Mononuclear cell (primary cell): Measurements from ENCODE around the gene CAP2. TPM values are rescaled to one million over a fixed set of nuclear protein-coding genes. Genes with fewer than 3 reads are reported as not detected.

Experiments used
- H3K27me3 ChIP-seq: 2 replicates; pipeline ENCODE4 v1.6.0; 2011; ENCODE audit warnings: low read length, control low read depth; ENCODE audit not compliant: insufficient read depth
- H3K4me1 ChIP-seq: 2 replicates; pipeline ENCODE4 v1.5.1; 2011; ENCODE audit warnings: mild to moderate bottlenecking, low read length, control low read depth; ENCODE audit not compliant: insufficient read depth
- H3K4me3 ChIP-seq: 2 replicates; pipeline ENCODE4 v1.5.1; 2011; ENCODE audit warnings: mild to moderate bottlenecking, low read length, moderate library complexity
- H3K9me3 ChIP-seq: 2 replicates; pipeline ENCODE4 v1.5.1; 2011; ENCODE audit warnings: low read depth, mild to moderate bottlenecking, control low read depth, low read length
- total RNA-seq: library from RNA; depleted of rRNA; stranded (reverse); fragments of >200 nt; gene quantifications from one replicate; pipeline ENCODE4 v1.2.3, GENCODE V29; 2012

Gene CAP2
- total RNA-seq, 1 donor = 0.10 TPM

- Histone ChIP-seq H3K4me1 (no peaks in the 10 kb centered on the region), H3K4me3 (no peak overlapping the region), H3K9me3 (no peaks in the 10 kb centered on the region), H3K27me3 (no peaks in the 10 kb centered on the region)
Measured at GRCh38 chr6:17485181-17485580, 91.8 kb downstream of the CAP2 start.

GRCh38 chr6:17485946-17486345 is 92.6 kb downstream of the CAP2 start:
- H3K4me1 ChIP-seq = no peaks in the 10 kb centered on the region
- H3K9me3 ChIP-seq = no peaks in the 10 kb centered on the region
- no peaks in the 10 kb centered on the region for H3K27me3 ChIP-seq
- H3K4me3 ChIP-seq = no peak overlapping the region

GRCh38 chr6:17486680-17487079 is 93.3 kb downstream of the CAP2 start:
- H3K9me3 ChIP-seq = no peaks in the 10 kb centered on the region
- no peaks in the 10 kb centered on the region for H3K4me1 ChIP-seq
- no peaks in the 10 kb centered on the region for H3K27me3 ChIP-seq
- H3K4me3 ChIP-seq = no peak overlapping the region

- Histone ChIP-seq H3K9me3 (no peaks in the 10 kb centered on the region), H3K4me1 (no peaks in the 10 kb centered on the region), H3K4me3 (no peak overlapping the region), H3K27me3 (peaks cover 4% of the 10 kb centered on the region)
Measured at GRCh38 chr6:17490724-17491123, 97.3 kb downstream of the CAP2 start.

DNA sequence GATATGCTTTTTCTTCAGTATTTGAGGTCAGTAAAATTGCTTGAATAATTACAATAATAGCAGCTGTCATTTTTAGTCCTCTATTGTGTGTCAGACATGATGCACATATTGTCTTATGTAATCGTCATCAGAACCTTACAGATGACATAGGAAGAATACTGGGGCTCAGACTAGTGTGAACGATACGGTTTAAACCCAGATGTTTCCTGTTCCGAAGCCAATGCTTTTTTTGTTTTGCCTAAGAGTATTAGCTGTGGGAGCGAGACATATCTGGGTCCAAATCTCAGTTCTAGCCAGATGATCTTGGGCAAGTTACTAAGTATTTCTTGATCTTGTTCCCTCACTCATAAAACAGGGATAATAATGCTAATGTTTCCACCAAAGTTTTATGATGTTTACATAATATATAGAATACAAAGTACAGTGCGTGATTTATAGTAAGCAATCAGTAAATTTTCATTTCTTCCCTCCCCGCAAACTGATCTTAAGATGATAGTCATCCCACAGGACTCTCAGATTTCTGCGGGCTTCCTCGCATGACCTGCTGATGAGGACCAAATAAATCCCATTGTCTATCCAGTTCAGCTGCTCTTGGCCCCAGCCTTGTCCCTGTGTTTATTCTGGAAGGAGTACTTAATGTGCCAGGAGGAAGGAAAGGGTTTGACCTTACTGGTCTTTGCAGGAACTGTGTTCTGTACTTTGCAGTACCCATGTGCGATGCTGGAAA is 98.2 kb downstream of the CAP2 start:
- Histone ChIP-seq H3K9me3 (no peaks in the 10 kb centered on the region), H3K4me1 (no peaks in the 10 kb centered on the region), H3K4me3 (no peak overlapping the region), H3K27me3 (peaks cover 4% of the 10 kb centered on the region)

GRCh38 chr6:17492350-17492749 is 99.0 kb downstream of the CAP2 start:
- Histone ChIP-seq H3K27me3 (peaks cover 4% of the 10 kb centered on the region), H3K4me3 (no peak overlapping the region), H3K9me3 (no peaks in the 10 kb centered on the region), H3K4me1 (no peaks in the 10 kb centered on the region)

GRCh38 chr6:17493286-17493685 is 99.9 kb downstream of the CAP2 start:
- Histone ChIP-seq H3K4me3 (no peak overlapping the region), H3K27me3 (peaks cover 4% of the 10 kb centered on the region), H3K9me3 (no peaks in the 10 kb centered on the region), H3K4me1 (no peaks in the 10 kb centered on the region)

DNA sequence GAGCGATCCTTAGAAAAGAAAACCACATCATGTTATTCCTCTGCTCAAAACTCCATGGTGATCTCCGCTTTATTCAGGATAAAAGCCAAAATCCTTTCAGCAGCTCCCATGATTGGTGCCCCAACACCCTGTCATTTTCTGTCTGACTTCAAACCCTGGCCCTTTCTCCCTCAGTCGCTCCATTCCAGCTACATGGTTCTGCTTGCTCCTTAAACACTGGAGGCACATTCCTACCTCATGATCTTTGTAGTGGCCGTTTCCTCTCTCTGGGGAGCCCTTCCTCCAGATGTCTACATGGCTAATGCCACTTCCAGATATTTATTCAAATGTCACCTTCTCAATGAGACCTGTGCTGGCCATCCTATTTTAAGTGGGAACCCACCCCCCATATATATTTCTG is 100.8 kb downstream of the CAP2 start:
- Histone ChIP-seq H3K4me1 (no peaks in the 10 kb centered on the region), H3K4me3 (no peak overlapping the region), H3K9me3 (no peaks in the 10 kb centered on the region), H3K27me3 (peaks cover 4% of the 10 kb centered on the region)

GRCh38 chr6:17494919-17495318 is 101.5 kb downstream of the CAP2 start:
- Histone ChIP-seq H3K9me3 (no peaks in the 10 kb centered on the region), H3K4me1 (no peaks in the 10 kb centered on the region), H3K27me3 (peaks cover 4% of the 10 kb centered on the region), H3K4me3 (no peak overlapping the region)

DNA sequence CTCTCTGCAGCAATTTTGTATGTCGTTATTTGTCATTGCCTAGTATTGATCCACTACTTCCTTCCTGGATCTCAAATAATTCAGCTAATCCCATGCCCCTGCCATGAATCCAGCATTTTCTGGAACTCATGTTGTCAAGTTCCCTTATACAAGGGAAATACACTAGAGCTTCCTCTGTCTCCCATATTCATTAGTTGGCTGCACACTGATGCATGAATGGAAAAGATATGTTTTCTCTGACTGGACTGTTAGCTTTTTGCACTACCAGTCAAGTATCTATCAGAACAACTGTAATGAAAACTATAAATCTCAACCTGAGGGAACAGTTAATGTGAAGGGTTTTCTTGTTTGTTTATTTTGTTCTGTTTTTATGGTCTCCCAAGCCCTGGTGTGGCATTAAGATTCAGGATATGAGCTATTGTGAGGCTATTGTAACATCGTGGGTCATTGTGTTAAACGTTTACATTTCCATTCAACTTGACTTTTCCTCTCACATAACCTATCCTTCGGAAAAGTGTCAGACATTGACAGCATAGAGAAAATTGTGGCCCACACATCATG is 104.2 kb downstream of the CAP2 start:
- no peaks in the 10 kb centered on the region for H3K27me3 ChIP-seq
- H3K4me1 ChIP-seq = no peaks in the 10 kb centered on the region
- no peaks in the 10 kb centered on the region for H3K9me3 ChIP-seq
- H3K4me3 ChIP-seq = no peak overlapping the region

DNA sequence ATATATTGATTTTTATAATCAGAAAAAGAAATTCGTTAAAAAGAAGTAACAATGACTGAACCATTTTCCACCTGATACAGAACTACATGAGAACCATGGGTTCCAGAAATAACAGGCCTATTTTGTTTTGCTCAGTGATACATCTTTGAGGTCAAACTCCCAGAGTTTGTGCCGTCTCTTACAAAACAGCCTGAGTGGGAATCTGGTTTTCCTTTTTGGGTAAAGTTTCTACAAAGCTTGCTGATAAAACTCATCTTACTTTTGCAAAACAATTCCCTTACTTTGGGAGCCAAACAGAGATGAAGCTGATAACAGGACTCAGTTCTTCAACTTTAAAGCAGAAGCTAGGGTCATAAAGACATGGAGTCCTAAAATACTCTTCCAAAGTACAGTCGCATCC is 108.0 kb downstream of the CAP2 start:
- no peaks in the 10 kb centered on the region for H3K4me1 ChIP-seq
- H3K4me3 ChIP-seq = no peak overlapping the region
- no peaks in the 10 kb centered on the region for H3K27me3 ChIP-seq
- H3K9me3 ChIP-seq = no peaks in the 10 kb centered on the region

GRCh38 chr6:17501982-17502704 is 108.7 kb downstream of the CAP2 start:
- no peaks in the 10 kb centered on the region for H3K4me1 ChIP-seq
- no peaks in the 10 kb centered on the region for H3K9me3 ChIP-seq
- H3K27me3 ChIP-seq = no peaks in the 10 kb centered on the region
- H3K4me3 ChIP-seq = no peak overlapping the region

GRCh38 chr6:17503051-17503450 is 109.7 kb downstream of the CAP2 start:
- Histone ChIP-seq H3K4me3 (no peak overlapping the region), H3K9me3 (no peaks in the 10 kb centered on the region), H3K4me1 (no peaks in the 10 kb centered on the region), H3K27me3 (no peaks in the 10 kb centered on the region)

DNA sequence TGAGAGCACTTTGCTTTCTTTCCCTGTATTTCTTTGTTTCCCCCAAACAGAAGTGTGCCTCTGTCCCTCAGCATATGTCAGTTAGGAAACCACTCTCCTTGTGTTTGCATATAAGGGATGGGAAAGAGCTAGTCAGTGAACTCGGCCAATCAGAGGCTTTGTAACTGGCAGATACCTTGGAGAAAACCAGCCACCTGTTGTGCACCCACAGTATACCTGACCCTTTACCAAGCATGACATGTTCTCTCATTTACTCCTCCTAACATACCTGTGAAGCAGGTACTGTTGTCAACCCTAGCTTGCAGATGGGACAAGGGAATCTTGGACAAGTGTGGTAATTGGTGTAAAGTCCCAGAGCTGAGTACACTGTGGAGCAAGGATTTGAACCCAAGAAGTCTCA is 110.6 kb downstream of the CAP2 start:
- H3K4me3 ChIP-seq = no peak overlapping the region
- no peaks in the 10 kb centered on the region for H3K27me3 ChIP-seq
- H3K4me1 ChIP-seq = no peaks in the 10 kb centered on the region
- H3K9me3 ChIP-seq = no peaks in the 10 kb centered on the region

GRCh38 chr6:17505062-17505476 is 111.7 kb downstream of the CAP2 start:
- Histone ChIP-seq H3K9me3 (no peaks in the 10 kb centered on the region), H3K4me3 (no peak overlapping the region), H3K4me1 (no peaks in the 10 kb centered on the region), H3K27me3 (no peaks in the 10 kb centered on the region)
